ENCODE measurements around the gene BCL2.

BCL2 gene

GRCh38 chr18:63149302-63149587, 170.3 kb downstream of the BCL2 start:
- Histone ChIP-seq H3K4me3 (ENCODE audit: low read length) (no peak overlapping the region), H3K27ac (ENCODE audit: low read length) (no peak overlapping the region), H3K9me3 (ENCODE audit: insufficient read depth, low read length) (no peaks in the 10 kb centered on the region), H4K20me1 (ENCODE audit: insufficient read depth, low read length) (peaks cover 59% of the 10 kb centered on the region), H3K4me2 (ENCODE audit: low read length) (no peak overlapping the region), H3K9ac (ENCODE audit: low read length) (no peak overlapping the region), H2AFZ (ENCODE audit: low read depth, low read length) (no peak overlapping the region), H3K4me1 (ENCODE audit: low read length) (peaks cover 98% of the 10 kb centered on the region), H3K27me3 (ENCODE audit: low read depth, low read length) (no peaks in the 10 kb centered on the region), H3K79me2 (ENCODE audit: low read length) (peaks cover 98% of the 10 kb centered on the region), H3K36me3 (replicated peaks; ENCODE audit: low read depth, low read length) (peaks cover 40% of the 10 kb centered on the region)
- TF ChIP-seq CTCF (IDR thresholded peaks at IDR 0.05; ENCODE audit: low read depth, low read length) (no peak), EZH2phosphoT487 (IDR thresholded peaks at IDR 0.05; ENCODE audit: low read depth) (no peak)

- Histone ChIP-seq H3K27me3 (ENCODE audit: low read depth, low read length) (no peaks in the 10 kb centered on the region), H2AFZ (ENCODE audit: low read depth, low read length) (no peak overlapping the region), H3K36me3 (replicated peaks; ENCODE audit: low read depth, low read length) (peaks cover 36% of the 10 kb centered on the region), H3K4me3 (ENCODE audit: low read length) (no peak overlapping the region), H3K9me3 (ENCODE audit: insufficient read depth, low read length) (no peaks in the 10 kb centered on the region), H3K79me2 (ENCODE audit: low read length) (peaks cover 98% of the 10 kb centered on the region), H3K4me2 (ENCODE audit: low read length) (no peak overlapping the region), H3K27ac (ENCODE audit: low read length) (no peak overlapping the region), H3K4me1 (ENCODE audit: low read length) (peaks cover 98% of the 10 kb centered on the region), H4K20me1 (ENCODE audit: insufficient read depth, low read length) (peaks cover 64% of the 10 kb centered on the region), H3K9ac (ENCODE audit: low read length) (no peak overlapping the region)
- TF ChIP-seq EZH2phosphoT487 (IDR thresholded peaks at IDR 0.05; ENCODE audit: low read depth) (no peak), CTCF (IDR thresholded peaks at IDR 0.05; ENCODE audit: low read depth, low read length) (no peak)
These were observed 170.9 kb downstream of the BCL2 start for GRCh38 chr18:63148449-63149301.

- H3K9me3 ChIP-seq (ENCODE audit: insufficient read depth, low read length) = no peaks in the 10 kb centered on the region
- H3K79me2 ChIP-seq (ENCODE audit: low read length) = peaks cover 98% of the 10 kb centered on the region
- H3K4me3 ChIP-seq (ENCODE audit: low read length) = no peak overlapping the region
- peak overlapping the region; percentile 50; the same call in 1 of the 2 replicates for H3K4me2 ChIP-seq (ENCODE audit: low read length)
- H3K27ac ChIP-seq (ENCODE audit: low read length) = no peak overlapping the region
- H4K20me1 ChIP-seq (ENCODE audit: insufficient read depth, low read length) = peaks cover 71% of the 10 kb centered on the region
- H3K27me3 ChIP-seq (ENCODE audit: low read depth, low read length) = no peaks in the 10 kb centered on the region
- H3K36me3 ChIP-seq (replicated peaks; ENCODE audit: low read depth, low read length) = peaks cover 34% of the 10 kb centered on the region
- H3K4me1 ChIP-seq (ENCODE audit: low read length) = peaks cover 98% of the 10 kb centered on the region
- H3K9ac ChIP-seq (ENCODE audit: low read length) = no peak overlapping the region
- no peak for TF ChIP-seq CTCF (IDR thresholded peaks at IDR 0.05; ENCODE audit: low read depth, low read length)
- TF ChIP-seq EZH2phosphoT487 (IDR thresholded peaks at IDR 0.05; ENCODE audit: low read depth) = no peak
- no peak overlapping the region for H2AFZ ChIP-seq (ENCODE audit: low read depth, low read length)
These were observed 171.6 kb downstream of the BCL2 start for GRCh38 chr18:63147973-63148372.

- Histone ChIP-seq H3K4me2 (ENCODE audit: low read length) (peak overlapping the region; percentile 50), H3K27ac (ENCODE audit: low read length) (no peak overlapping the region)
- TF ChIP-seq CTCF (IDR thresholded peaks at IDR 0.05; ENCODE audit: low read depth, low read length) (no peak), EZH2phosphoT487 (IDR thresholded peaks at IDR 0.05; ENCODE audit: low read depth) (no peak)
These were observed 172.7 kb downstream of the BCL2 start for GRCh38 chr18:63146828-63147409.

More at GRCh38 chr18:63146828-63147409, 172.7 kb downstream of the BCL2 start:
- Histone ChIP-seq H2AFZ (ENCODE audit: low read depth, low read length) (no peak overlapping the region), H3K4me3 (ENCODE audit: low read length) (0 out of 2 replicates have a peak overlapping the region, but pooled peaks have one; percentile 0), H3K36me3 (replicated peaks; ENCODE audit: low read depth, low read length) (peaks cover 39% of the 10 kb centered on the region), H4K20me1 (ENCODE audit: insufficient read depth, low read length) (peaks cover 79% of the 10 kb centered on the region), H3K79me2 (ENCODE audit: low read length) (peaks cover 98% of the 10 kb centered on the region), H3K27me3 (ENCODE audit: low read depth, low read length) (no peaks in the 10 kb centered on the region), H3K9ac (ENCODE audit: low read length) (no peak overlapping the region), H3K4me1 (ENCODE audit: low read length) (peaks cover 98% of the 10 kb centered on the region), H3K9me3 (ENCODE audit: insufficient read depth, low read length) (no peaks in the 10 kb centered on the region)
